Gastrocnemius medialis (tissue), 4 donors: ENCODE results near the gene PTCD1.

Source experiments
- CTCF ChIP-seq, 5 experiments: fragments of 450-650 bp in 3 of 5; fragments of 200-600 bp in 2 of 5; sonication (generic) in 2 of 5; IDR thresholded peaks in 4 of 5; conservative IDR thresholded peaks in 1 of 5; 1 replicate in 4 of 5; 2 replicates in 1 of 5; pipeline ENCODE4 v1.5.1; 2016 to 2019; ENCODE audit warnings: antibody characterized with exemption in 5 of 5, mild to moderate bottlenecking in 3 of 5, moderate library complexity in 3 of 5
- POLR2A ChIP-seq, 2 donors: fragments of 450-650 bp; IDR thresholded peaks; one replicate each; pipeline ENCODE4 v1.6.1; 2017; ENCODE audit warnings: antibody characterized with exemption in 2 of 2, mild to moderate bottlenecking in 2 of 2, moderate library complexity in 2 of 2

- TF ChIP-seq CTCF (IDR thresholded peaks at IDR 0.05 in 4 of 5, conservative IDR thresholded peaks at IDR 0.05 in 1 of 5) (no peak), POLR2A (IDR thresholded peaks at IDR 0.05) (no peak)
Measured at GRCh38 chr7:99389772-99390171, 48.8 kb downstream of the PTCD1 start.
